GM06990 (cell line): ENCODE data around the gene MAP1A.

ENCODE experiments used
- DNase-seq: peaks from one replicate; pipeline ENCODE4 v3.0.0-alpha.2; 2011; ENCODE audit not compliant: insufficient read length; ENCODE audit errors: extremely low read depth
- H3K27me3 ChIP-seq: replicated peaks from 2 replicates; pipeline ENCODE4 v1.6.0; 2011; ENCODE audit warnings: low read length; ENCODE audit not compliant: control insufficient read depth, insufficient read depth
- H3K36me3 ChIP-seq: 2 replicates; pipeline ENCODE4 v1.5.1; 2011; ENCODE audit warnings: low read length; ENCODE audit not compliant: control insufficient read depth, insufficient read depth
- H3K4me3 ChIP-seq: replicated peaks from 2 replicates; pipeline ENCODE4 v1.5.1; 2011; ENCODE audit warnings: low read depth, mild to moderate bottlenecking, control low read depth, low read length
- TF ChIP-seq, protein P1 (sequence below): IDR thresholded peaks from 2 replicates; pipeline ENCODE4 v1.5.1; 2011; ENCODE audit warnings: low read length, control low read depth, mild to moderate bottlenecking, inconsistent platforms; ENCODE audit not compliant: insufficient read depth, poor library complexity, severe bottlenecking

Gene MAP1A

GRCh38 chr15:43524254-43524845 lies 6.9 kb downstream of the MAP1A start:
- no peaks in the 10 kb centered on the region; the same call in 1 of the 2 replicates for H3K27me3 ChIP-seq
- TF ChIP-seq, protein P1, sequence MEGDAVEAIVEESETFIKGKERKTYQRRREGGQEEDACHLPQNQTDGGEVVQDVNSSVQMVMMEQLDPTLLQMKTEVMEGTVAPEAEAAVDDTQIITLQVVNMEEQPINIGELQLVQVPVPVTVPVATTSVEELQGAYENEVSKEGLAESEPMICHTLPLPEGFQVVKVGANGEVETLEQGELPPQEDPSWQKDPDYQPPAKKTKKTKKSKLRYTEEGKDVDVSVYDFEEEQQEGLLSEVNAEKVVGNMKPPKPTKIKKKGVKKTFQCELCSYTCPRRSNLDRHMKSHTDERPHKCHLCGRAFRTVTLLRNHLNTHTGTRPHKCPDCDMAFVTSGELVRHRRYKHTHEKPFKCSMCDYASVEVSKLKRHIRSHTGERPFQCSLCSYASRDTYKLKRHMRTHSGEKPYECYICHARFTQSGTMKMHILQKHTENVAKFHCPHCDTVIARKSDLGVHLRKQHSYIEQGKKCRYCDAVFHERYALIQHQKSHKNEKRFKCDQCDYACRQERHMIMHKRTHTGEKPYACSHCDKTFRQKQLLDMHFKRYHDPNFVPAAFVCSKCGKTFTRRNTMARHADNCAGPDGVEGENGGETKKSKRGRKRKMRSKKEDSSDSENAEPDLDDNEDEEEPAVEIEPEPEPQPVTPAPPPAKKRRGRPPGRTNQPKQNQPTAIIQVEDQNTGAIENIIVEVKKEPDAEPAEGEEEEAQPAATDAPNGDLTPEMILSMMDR: peak; percentile 23
- H3K36me3 ChIP-seq: no peaks in the 10 kb centered on the region
- no peak overlapping the region for H3K4me3 ChIP-seq
- no peak for DNase-seq

- TF ChIP-seq, protein P1: no peak
- Histone ChIP-seq H3K4me3 (no peak overlapping the region), H3K36me3 (no peaks in the 10 kb centered on the region), H3K27me3 (no peaks in the 10 kb centered on the region; the same call in 1 of the 2 replicates)
- no peak for DNase-seq
These were observed 7.7 kb downstream of the MAP1A start for GRCh38 chr15:43525131-43525530.

- no peak for DNase-seq
- no peaks in the 10 kb centered on the region for H3K36me3 ChIP-seq
- H3K27me3 ChIP-seq: no peaks in the 10 kb centered on the region; the same call in 1 of the 2 replicates
- no peak overlapping the region for H3K4me3 ChIP-seq
- TF ChIP-seq, protein P1: no peak
These were observed 9.0 kb downstream of the MAP1A start for GRCh38 chr15:43526261-43526930.

DNA sequence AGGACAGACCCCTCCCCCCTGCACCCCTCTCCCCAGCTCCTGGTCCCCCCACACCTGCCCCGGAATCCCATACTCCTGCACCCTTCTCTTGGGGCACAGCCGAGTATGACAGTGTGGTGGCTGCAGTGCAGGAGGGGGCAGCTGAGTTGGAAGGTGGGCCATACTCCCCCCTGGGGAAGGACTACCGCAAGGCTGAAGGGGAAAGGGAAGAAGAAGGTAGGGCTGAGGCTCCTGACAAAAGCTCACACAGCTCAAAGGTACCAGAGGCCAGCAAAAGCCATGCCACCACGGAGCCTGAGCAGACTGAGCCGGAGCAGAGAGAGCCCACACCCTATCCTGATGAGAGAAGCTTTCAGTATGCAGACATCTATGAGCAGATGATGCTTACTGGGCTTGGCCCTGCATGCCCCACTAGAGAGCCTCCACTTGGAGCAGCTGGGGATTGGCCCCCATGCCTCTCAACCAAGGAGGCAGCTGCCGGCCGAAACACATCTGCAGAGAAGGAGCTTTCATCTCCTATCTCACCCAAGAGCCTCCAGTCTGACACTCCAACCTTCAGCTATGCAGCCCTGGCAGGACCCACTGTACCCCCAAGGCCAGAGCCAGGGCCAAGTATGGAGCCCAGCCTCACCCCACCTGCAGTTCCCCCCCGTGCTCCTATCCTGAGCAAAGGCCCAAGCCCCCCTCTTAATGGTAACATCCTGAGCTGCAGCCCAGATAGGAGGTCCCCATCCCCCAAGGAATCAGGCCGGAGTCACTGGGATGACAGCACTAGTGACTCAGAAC lies 9.8 kb downstream of the MAP1A start:
- Histone ChIP-seq H3K36me3 (no peaks in the 10 kb centered on the region), H3K27me3 (no peaks in the 10 kb centered on the region; the same call in 1 of the 2 replicates), H3K4me3 (no peak overlapping the region)
- TF ChIP-seq, protein P1: no peak
- no peak for DNase-seq

- Histone ChIP-seq H3K36me3 (no peaks in the 10 kb centered on the region), H3K4me3 (no peak overlapping the region), H3K27me3 (no peaks in the 10 kb centered on the region; the same call in 1 of the 2 replicates)
- DNase-seq: no peak
- TF ChIP-seq, protein P1: no peak
These were observed 10.6 kb downstream of the MAP1A start for GRCh38 chr15:43527802-43528541.
